Measurements from ENCODE around the gene CBR4.
A peak's percentile ranks its signal among the peaks of the same experiment; 100 is the strongest.

Gene CBR4

GRCh38 chr4:169032883-169033645 is 23.0 kb upstream of the CBR4 start:
- DNase-seq: no peak

GRCh38 chr4:169032194-169032593 is 22.1 kb upstream of the CBR4 start:
- DNase-seq: no peak

- DNase-seq: no peak
Observed at GRCh38 chr4:169031392-169031791, 21.3 kb upstream of the CBR4 start.

GRCh38 chr4:169030562-169030982 is 20.5 kb upstream of the CBR4 start:
- DNase-seq: no peak

DNA sequence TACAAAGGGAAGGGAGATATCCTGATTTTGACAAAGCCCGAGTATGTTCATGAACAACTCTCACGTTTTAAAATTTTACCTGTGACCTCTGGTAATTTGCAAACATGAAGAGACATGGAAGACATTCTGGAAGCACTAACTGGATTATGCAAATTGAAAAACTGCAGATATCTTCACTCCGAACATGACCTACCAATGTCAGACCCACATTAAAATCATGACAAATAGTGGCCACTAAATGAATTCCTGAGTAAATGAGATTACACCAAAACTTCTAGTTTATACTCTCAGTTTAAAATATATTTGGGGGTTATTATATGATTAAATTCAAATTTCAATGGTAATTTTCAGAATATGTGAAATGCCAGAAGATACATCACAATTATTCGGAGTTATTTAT is 19.9 kb upstream of the CBR4 start:
- DNase-seq: no peak

DNA sequence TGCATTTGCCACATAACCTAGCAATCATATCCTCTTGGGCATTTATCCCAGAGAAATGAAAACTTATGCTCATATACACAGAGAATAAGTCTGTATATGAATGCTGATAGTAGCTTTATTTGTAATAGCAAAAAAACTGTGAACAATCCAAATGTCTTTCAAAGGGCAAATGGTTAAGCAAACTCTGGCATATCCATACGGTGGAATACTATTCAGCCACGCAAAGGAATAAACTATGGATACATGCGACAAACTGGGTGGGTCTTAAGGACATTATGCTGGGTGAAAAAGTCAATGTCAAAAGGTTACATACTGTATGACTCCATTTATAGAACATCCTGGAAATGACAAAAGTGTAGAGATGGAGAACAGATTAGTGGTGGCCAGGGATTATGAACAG is 17.6 kb upstream of the CBR4 start:
- DNase-seq: no peak

- DNase-seq: no peak
Observed at GRCh38 chr4:169025184-169025583, 15.1 kb upstream of the CBR4 start.

- peak in 1 of 2 donors; percentile 15 for DNase-seq
Observed at GRCh38 chr4:169024762-169025161, 14.7 kb upstream of the CBR4 start.

DNA sequence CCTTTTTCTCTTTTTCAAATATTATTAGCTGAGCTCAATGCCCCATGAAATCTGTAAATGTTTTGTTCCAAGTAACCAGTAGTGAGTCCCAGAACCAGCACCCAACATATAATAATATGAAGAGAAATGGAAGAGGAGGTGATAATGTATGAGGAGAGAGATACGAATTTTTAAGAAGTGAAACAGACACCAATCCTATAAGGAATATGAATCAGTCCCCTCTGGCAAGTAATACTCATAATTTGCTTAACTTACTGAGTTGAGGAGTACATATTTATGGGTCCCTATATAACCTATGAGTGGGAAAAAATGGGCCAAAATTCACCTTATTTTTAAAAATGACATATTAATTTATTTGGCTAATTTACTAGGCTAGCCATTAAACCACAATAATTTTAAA is 8.4 kb upstream of the CBR4 start:
- DNase-seq: no peak

- no peak for DNase-seq
Observed at GRCh38 chr4:169017971-169018370, 7.9 kb upstream of the CBR4 start.

DNA sequence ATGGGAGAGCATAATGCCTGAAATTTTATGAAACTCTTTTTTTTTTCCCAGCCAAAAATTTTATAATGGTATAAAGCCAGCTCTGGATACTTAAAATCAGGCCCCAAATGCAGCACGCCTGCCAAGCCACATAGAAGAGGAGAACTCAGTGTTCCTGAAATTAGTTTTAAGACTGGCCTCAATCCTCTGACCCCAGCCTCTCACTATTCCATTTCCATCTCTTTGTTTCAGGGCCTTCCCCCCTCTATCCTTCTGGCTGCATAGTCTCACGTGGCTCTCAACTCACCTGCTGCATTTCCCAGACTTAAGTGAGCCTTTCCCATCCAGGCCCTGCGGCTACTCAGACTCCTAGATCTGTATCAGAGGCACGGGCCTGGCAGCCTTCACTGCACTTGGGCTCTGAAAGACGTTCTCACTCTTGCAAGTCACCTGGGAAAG is 5.2 kb upstream of the CBR4 start:
- DNase-seq: no peak

DNA sequence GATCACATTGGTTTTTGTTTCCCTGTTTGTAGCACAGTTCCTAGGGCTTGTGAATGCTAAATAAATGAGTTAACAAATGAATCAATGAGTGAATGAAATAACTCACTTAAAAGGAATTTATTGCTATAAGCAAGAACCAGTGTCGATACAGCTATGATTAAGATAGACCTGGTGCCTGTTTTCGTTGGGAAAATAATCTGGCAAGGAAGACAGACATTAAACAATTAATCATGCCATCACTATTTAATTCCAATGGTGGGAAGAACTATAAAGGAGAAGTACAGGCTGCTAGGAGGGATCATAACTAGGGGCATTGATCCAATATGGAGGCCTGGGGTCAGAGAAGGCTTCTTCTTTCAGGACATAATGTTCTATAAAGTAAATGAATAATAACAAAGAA is 4.5 kb upstream of the CBR4 start:
- no peak for DNase-seq

- no peak for DNase-seq
Observed at GRCh38 chr4:169013396-169013795, 3.3 kb upstream of the CBR4 start.

- no peak for DNase-seq
Observed at GRCh38 chr4:169012049-169012448, 2.0 kb upstream of the CBR4 start.

DNA sequence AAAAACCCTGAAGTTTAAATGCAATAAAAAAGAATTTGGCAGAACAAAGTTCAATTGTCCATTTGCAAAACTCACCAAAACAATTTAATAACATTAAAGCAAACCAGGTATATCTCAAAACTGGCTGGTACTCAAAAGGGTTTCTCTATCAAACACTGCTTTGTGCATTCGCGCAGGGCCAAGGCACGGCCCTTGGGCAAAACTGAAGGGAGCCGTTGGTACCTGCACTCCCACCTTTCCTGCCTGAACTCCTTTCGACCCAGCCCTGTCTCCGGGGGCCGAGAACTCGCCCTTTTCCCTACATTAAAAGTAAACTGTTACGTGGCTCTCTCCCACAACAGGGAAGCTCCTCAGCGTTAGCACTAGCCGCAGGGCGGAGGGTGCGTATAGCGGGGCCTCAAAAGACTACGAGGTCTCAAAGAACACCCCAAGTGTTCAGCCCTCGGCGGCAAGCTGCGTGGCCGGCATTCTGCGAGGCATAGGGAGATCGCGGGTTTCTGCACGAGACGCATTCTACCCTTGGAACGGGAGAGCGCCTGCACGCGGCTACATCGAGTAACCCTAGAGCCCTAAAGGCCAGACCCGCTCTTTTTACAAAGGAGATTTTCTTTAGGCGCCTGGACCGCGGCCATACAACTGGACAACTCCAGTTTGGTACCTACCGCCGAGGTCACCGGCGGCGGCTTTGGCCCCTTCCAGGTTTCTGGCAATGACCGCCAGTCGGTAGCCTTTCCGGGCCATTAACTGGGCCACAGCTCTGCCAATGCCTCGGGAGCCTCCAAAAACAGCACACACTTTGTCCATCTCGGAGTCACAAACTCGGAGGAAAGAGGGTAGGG is 550 bp downstream of the CBR4 start:
- peak; percentile 53 to 57 for DNase-seq

DNA sequence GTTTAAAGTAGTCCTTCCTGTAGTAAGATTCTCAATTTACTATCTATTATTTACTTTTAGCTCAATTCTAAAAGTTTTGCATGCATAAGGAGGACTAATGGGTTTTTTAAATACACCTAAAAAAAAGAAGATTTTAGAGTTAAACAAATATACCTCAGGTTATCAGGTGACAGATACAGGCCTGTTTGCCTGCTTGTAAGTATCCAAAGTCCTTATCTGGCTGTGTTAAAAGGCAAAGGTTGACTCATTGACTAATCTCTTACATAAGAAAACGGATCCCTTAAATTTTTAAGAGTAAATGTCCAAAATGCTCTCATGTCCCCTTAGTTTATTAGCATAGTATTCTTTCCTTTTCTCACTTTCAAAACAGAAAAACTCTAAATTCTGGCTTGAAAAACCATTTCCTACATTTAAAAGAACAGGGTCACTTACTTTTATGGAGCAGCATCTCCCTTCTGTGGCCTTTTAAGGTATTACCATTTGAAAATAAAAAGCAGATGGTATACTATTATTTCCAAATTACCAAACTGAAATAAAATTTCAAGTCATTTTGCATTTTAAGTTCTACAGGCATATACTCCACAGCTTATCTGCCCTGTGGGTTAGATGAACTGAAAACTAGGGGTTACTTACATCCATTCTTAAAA is 4.5 kb downstream of the CBR4 start:
- no peak for DNase-seq

- no peak for DNase-seq
Observed at GRCh38 chr4:169000315-169000714, 9.7 kb downstream of the CBR4 start.

DNA sequence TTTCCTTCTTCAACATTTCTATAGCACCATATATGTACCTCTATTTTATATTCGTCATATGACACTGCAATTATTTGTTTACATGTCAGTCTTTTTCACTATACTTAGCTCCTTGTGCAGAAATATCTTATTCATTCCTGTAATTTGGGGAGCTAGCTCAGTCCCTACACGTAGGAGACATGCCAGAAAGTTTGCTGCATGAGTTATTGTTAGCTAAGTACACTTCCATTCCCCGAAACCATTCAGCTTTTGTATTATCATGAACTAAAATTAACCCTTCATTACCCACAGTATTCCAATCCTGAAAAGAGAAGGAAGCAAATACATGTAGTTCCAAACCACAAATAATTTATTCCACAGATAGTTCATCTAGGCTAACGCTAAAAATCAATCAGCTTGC is 10.2 kb downstream of the CBR4 start:
- no peak for DNase-seq

DNA sequence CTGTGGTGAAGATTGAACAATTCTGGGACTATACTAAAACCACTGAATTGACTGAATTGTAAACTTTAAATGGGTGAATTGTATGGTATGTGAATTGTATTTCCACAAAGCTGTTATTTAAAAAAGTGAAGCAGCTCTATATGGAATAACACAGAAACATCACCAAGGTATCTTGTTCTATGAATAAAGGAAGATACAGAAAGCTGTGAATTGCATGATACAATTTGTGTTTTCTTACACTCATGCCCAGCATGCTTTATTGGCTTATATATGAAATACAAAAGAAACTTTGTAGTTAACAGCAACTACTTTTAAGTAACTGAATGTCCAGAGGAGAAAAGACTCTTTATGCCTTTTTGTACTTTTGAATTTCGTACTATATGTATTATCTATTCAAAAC is 11.5 kb downstream of the CBR4 start:
- DNase-seq: no peak

- DNase-seq: peak in 1 of 2 donors; percentile 24
Observed at GRCh38 chr4:168995537-168996295, 14.3 kb downstream of the CBR4 start.

- no peak for DNase-seq
Observed at GRCh38 chr4:168994958-168995357, 15.1 kb downstream of the CBR4 start.

- DNase-seq: no peak
Observed at GRCh38 chr4:168993714-168994510, 16.1 kb downstream of the CBR4 start.
